IMR-90 (cell line): ENCODE results near the gene LAMB3. TPM values are rescaled to one million over a fixed set of nuclear protein-coding genes. Genes with fewer than 3 reads are reported as not detected.

ENCODE experiments used
- ATAC-seq: fragments of 200-7000 bp; cut with Tn5 transposase; 2 replicates; pipeline ENCODE4 v1.9.1; 2020; ENCODE audit warnings: low read depth, mild to moderate bottlenecking, moderate library complexity
- BruUV-seq: library from RNA; stranded (reverse); fragments of 400-500 nt; replicated peaks from 2 replicates; lab custom pipeline; 2021; lab: Mats Ljungman, UMichigan
- CTCF ChIA-PET: fragments of 300-600 bp; formaldehyde crosslinking; extraction: SDS; loops from one replicate; lab custom pipeline; 2021; ENCODE audit warnings: antibody characterized with exemption; lab: Yijun Ruan, JAX
- POLR2A ChIA-PET: fragments of 300-600 bp; sonication (Branson Sonifier 250); formaldehyde crosslinking; loops from one replicate; lab custom pipeline; 2022; ENCODE audit warnings: antibody characterized with exemption; ENCODE audit not compliant: unreplicated experiment; lab: Charles Lee
- DNase-seq: peaks from one replicate; pipeline ENCODE4 v3.0.0; 2013
- H2AFZ ChIP-seq: replicated peaks from 2 replicates; pipeline ENCODE3; 2013; ENCODE audit warnings: low read length, mild to moderate bottlenecking; ENCODE audit not compliant: poor library complexity
- H2AK5ac ChIP-seq: 2 replicates; pipeline ENCODE4 v1.6.1; 2013; ENCODE audit warnings: low read depth, low read length, inconsistent platforms
- H2AK9ac ChIP-seq: replicated peaks from 2 replicates; pipeline ENCODE3; 2013; ENCODE audit warnings: mild to moderate bottlenecking, low read depth, low read length, moderate library complexity; ENCODE audit not compliant: poor library complexity
- H2BK120ac ChIP-seq: 2 replicates; pipeline ENCODE4 v1.6.1; 2013; ENCODE audit warnings: low read depth, low read length, inconsistent platforms
- H2BK15ac ChIP-seq: 3 replicates; pipeline ENCODE4 v1.6.1; 2013; ENCODE audit warnings: low read depth, low read length, inconsistent platforms
- H2BK20ac ChIP-seq: 2 replicates; pipeline ENCODE4 v1.6.1; 2013; ENCODE audit warnings: low read depth, mild to moderate bottlenecking, inconsistent platforms, low read length, moderate library complexity
- H2BK5ac ChIP-seq: 2 replicates; pipeline ENCODE4 v1.6.1; 2013; ENCODE audit warnings: mild to moderate bottlenecking, low read depth, low read length, inconsistent platforms; ENCODE audit not compliant: poor library complexity, severe bottlenecking
- H3K14ac ChIP-seq: replicated peaks from 2 replicates; pipeline ENCODE4 v1.6.1; 2013; ENCODE audit warnings: low read depth, low read length, inconsistent platforms
- H3K18ac ChIP-seq: 2 replicates; pipeline ENCODE4 v1.6.1; 2013; ENCODE audit warnings: low read depth, low read length, control low read depth
- H3K23ac ChIP-seq: 2 replicates; pipeline ENCODE4 v1.6.1; 2013; ENCODE audit warnings: low read depth, low read length, inconsistent platforms
- H3K27ac ChIP-seq: 2 replicates; pipeline ENCODE4 v1.5.1; 2013; ENCODE audit warnings: mild to moderate bottlenecking, control low read depth, low read length; ENCODE audit not compliant: insufficient read depth
- H3K27me3 ChIP-seq: 2 replicates; pipeline ENCODE4 v1.6.1; 2013; ENCODE audit warnings: low read length; ENCODE audit not compliant: control insufficient read depth, insufficient read depth
- H3K36me3 ChIP-seq: 2 replicates; pipeline ENCODE4 v1.6.1; 2013; ENCODE audit warnings: low read length, mixed read lengths; ENCODE audit not compliant: control insufficient read depth, insufficient read depth
- H3K4ac ChIP-seq: 2 replicates; pipeline ENCODE4 v1.6.1; 2013; ENCODE audit warnings: low read depth, low read length, inconsistent platforms
- H3K4me1 ChIP-seq: 2 replicates; pipeline ENCODE4 v1.6.1; 2013; ENCODE audit warnings: low read length, mixed read lengths; ENCODE audit not compliant: control insufficient read depth, insufficient read depth
- H3K4me2 ChIP-seq: 2 replicates; pipeline ENCODE4 v1.6.1; 2013; ENCODE audit warnings: low read depth, mild to moderate bottlenecking, control low read depth, low read length, moderate library complexity
- H3K4me3 ChIP-seq: 2 replicates; pipeline ENCODE4 v1.5.1; 2013; ENCODE audit warnings: low read depth, mild to moderate bottlenecking, control low read depth, low read length, moderate library complexity; ENCODE audit not compliant: insufficient read depth
- H3K56ac ChIP-seq: 2 replicates; pipeline ENCODE4 v1.6.1; 2013; ENCODE audit warnings: low read length, inconsistent platforms; ENCODE audit not compliant: insufficient read depth; ENCODE audit errors: extremely low read depth
- H3K79me1 ChIP-seq, 2 experiments: 2 replicates each; pipeline ENCODE4 v1.6.1; 2013; ENCODE audit warnings: low read length in 2 of 2, inconsistent platforms in 1 of 2, low read depth in 1 of 2
- H3K9ac ChIP-seq: 2 replicates; pipeline ENCODE4 v1.6.1; 2013; ENCODE audit warnings: low read depth, low read length, control low read depth
- H3K9me1 ChIP-seq: 2 replicates; pipeline ENCODE4 v1.6.1; 2013; ENCODE audit warnings: low read length, inconsistent platforms; ENCODE audit not compliant: insufficient read depth
- H3K9me3 ChIP-seq: 2 replicates; pipeline ENCODE4 v1.6.1; 2013; ENCODE audit warnings: low read length; ENCODE audit not compliant: control insufficient read depth, insufficient read depth
- H4K20me1 ChIP-seq: 2 replicates; pipeline ENCODE4 v1.6.1; 2013; ENCODE audit warnings: low read length, inconsistent platforms; ENCODE audit not compliant: insufficient read depth
- H4K5ac ChIP-seq: 2 replicates; pipeline ENCODE4 v1.6.1; 2013; ENCODE audit warnings: mild to moderate bottlenecking, low read depth, low read length, control low read depth
- H4K8ac ChIP-seq, 2 experiments: 2 replicates each; pipeline ENCODE4 v1.6.1; 2013; ENCODE audit warnings: low read depth in 2 of 2, low read length in 2 of 2, control low read depth in 1 of 2, inconsistent platforms in 1 of 2
- H4K91ac ChIP-seq: 2 replicates; pipeline ENCODE4 v1.6.1; 2013; ENCODE audit warnings: low read depth, low read length, inconsistent platforms; ENCODE audit not compliant: insufficient read depth
- MAZ ChIP-seq: IDR thresholded peaks from 2 replicates; pipeline ENCODE4 v1.6.1; 2012; ENCODE audit warnings: low read depth, mild to moderate bottlenecking, low read length, improper control_type of control experiment, moderate library complexity, borderline replicate concordance
- MXI1 ChIP-seq: IDR thresholded peaks from 2 replicates; pipeline ENCODE4 v1.6.1; 2012; ENCODE audit warnings: low read depth, mild to moderate bottlenecking, low read length, moderate library complexity, borderline replicate concordance
- WGBS, 2 experiments: methylation state at CpG; one replicate each; pipeline versions ENCODE4 v1.1.5 to v1.1.7; 2013; ENCODE audit warnings: missing lambda C conversion rate in 2 of 2; ENCODE audit not compliant: insufficient read length in 1 of 2; ENCODE audit errors: extremely low coverage in 2 of 2; 5-methylcytosine and 5-hydroxymethylcytosine counted together
- dilution Hi-C: fragments of 300-500 bp; cut with HindIII; formaldehyde crosslinking; loops from one replicate; pipeline ENCODE4 v1.14.3; 2018; ENCODE audit warnings: low sequenced_read_pairs; ENCODE audit not compliant: unreplicated experiment
- in situ Hi-C: fragments of 300-500 bp; cut with MboI; formaldehyde crosslinking; loops from 3 replicates; pipeline ENCODE4 v1.14.3; 2019; ENCODE audit warnings: low sequenced_read_pairs, inconsistent platforms, mixed read lengths
- intact Hi-C: fragments of 100-400 bp; cut with micrococcal nuclease; formaldehyde crosslinking; loops from 2 replicates; pipeline ENCODE4 v1.10.0; 2022
- polyA plus RNA-seq, 3 experiments: library from polyadenylated mRNA; depleted of rRNA; stranded (reverse); fragments of >200 nt; gene quantifications; 2 replicates each; pipeline ENCODE4 v1.2.3, GENCODE V29; 2012; ENCODE audit warnings: low replicate concordance in 1 of 3
- total RNA-seq: library from RNA; depleted of rRNA; stranded (reverse); fragments of >200 nt; gene quantifications from 2 replicates; pipeline ENCODE4 v1.2.3, GENCODE V29; 2012

The LAMB3 gene
- total and polyA plus RNA-seq, 2 of the 4 experiments (the other 2 are of a cell fraction), result 0.72 to 2.1 TPM

- peak within 1 kb of the TSS; percentile 64; the same call in 1 of the 2 replicates for H4K5ac ChIP-seq
- H3K18ac ChIP-seq, result no peak within 1 kb of the TSS
- H3K4me2 ChIP-seq, result peak within 1 kb of the TSS; percentile 80
- no CpG with 5 or more reads among the region's 6 CpGs for WGBS, 2 experiments
- no peak within 1 kb of the TSS for H2BK20ac ChIP-seq
- in situ Hi-C loops, result no loop called here
- H2BK5ac ChIP-seq, result no peak within 1 kb of the TSS
- peak within 1 kb of the TSS; percentile 44 for H2AK9ac ChIP-seq
- intact Hi-C loops, result no loop called here
- no peaks in the 10 kb centered on the region for H3K4me1 ChIP-seq
- no peak within 1 kb of the TSS; the same call in 2 of the 3 replicates for H2BK15ac ChIP-seq
- peak within 1 kb of the TSS in 1 of 2 experiments; percentile 55; a peak in 1 of 4 replicates for H4K8ac ChIP-seq
- H2AFZ ChIP-seq, result peak within 1 kb of the TSS; percentile 76
- ChIA-PET POLR2A (interaction anchor here (0.5 kb wide), 1 partner anchor 41 kb away, joined by 23 read pairs; no protein-coding TSS in a partner anchor), CTCF (interaction anchor here (1.6 kb wide), 1 partner anchor 14 kb away, joined by 5 read pairs; no protein-coding TSS in a partner anchor)
- H3K79me1 ChIP-seq, result no peaks in the 10 kb centered on the region
- H3K9me3 ChIP-seq, result no peaks in the 10 kb centered on the region
- peak within 1 kb of the TSS; percentile 55; the same call in 1 of the 2 replicates for H3K23ac ChIP-seq
- H3K4ac ChIP-seq, result no peak within 1 kb of the TSS; the same call in 1 of the 2 replicates
- TF ChIP-seq MAZ (0 out of 2 replicates have a peak, but pooled peaks have one; percentile 10), MXI1 (no peak)
- H3K14ac ChIP-seq, result peak within 1 kb of the TSS; percentile 68
- dilution Hi-C loops, result no loop called here
- no peak within 1 kb of the TSS for H3K27ac ChIP-seq
- DNase-seq (peak; percentile 80), ATAC-seq (peak; percentile 74)
- no peaks in the 10 kb centered on the region for H4K20me1 ChIP-seq
- no peaks in the 10 kb centered on the region; the same call in 1 of the 2 replicates for H3K9me1 ChIP-seq
- 0 out of 2 replicates have a peak within 1 kb of the TSS, but pooled peaks have one; percentile 15 for H4K91ac ChIP-seq
- H3K56ac ChIP-seq, result peak within 1 kb of the TSS; percentile 53; the same call in 1 of the 2 replicates
- peak within 1 kb of the TSS; percentile 67 for H3K9ac ChIP-seq
- 0 out of 2 replicates have a peak, but pooled peaks cover 2% of the 10 kb centered on the region for H3K27me3 ChIP-seq
- BruUV-seq, result no TSS peak
- peak within 1 kb of the TSS; percentile 41; the same call in 1 of the 2 replicates for H2BK120ac ChIP-seq
- no peaks in the 10 kb centered on the region for H3K36me3 ChIP-seq
- H2AK5ac ChIP-seq, result no peak within 1 kb of the TSS
- peak within 1 kb of the TSS; percentile 48 for H3K4me3 ChIP-seq
Observed at GRCh38 chr1:209583408-209583807, 68.8 kb downstream of the LAMB3 start, which contains the start of gene CAMK1G. CAMK1G (plus strand) TSS chr1:209583714; CDS start chr1:209594984, 11,270 bp downstream.
